Activated T-cell treated with anti-CD3 and anti-CD28 coated beads, Interleukin-2, amount 50 U/mL, for 4 hours (primary cell): ENCODE results near the gene RAPGEF4. TPM values are rescaled to one million over a fixed set of nuclear protein-coding genes. Genes with fewer than 3 reads are reported as not detected.

Source experiments
- ATAC-seq, 2 donors: fragments of 200-7000 bp; cut with Tn5 transposase; one replicate each; pipeline ENCODE4 v1.10.0; 2021
- DNase-seq: peaks from one replicate; pipeline ENCODE4 v3.0.0-alpha.2; 2020
- H3K27me3 Mint-ChIP-seq: one replicate; pipeline ENCODE4 v1.8.0; 2021; ENCODE audit warnings: low read depth, mixed read lengths
- H3K36me3 Mint-ChIP-seq: one replicate; pipeline ENCODE4 v1.8.0; 2022; ENCODE audit warnings: mixed read lengths; ENCODE audit not compliant: insufficient read depth
- H3K4me1 Mint-ChIP-seq: one replicate; pipeline ENCODE4 v1.8.0; 2021; ENCODE audit warnings: low read depth, mixed read lengths
- H3K4me3 Mint-ChIP-seq: one replicate; pipeline ENCODE4 v1.8.0; 2021; ENCODE audit warnings: mild to moderate bottlenecking, moderate library complexity, mixed read lengths
- H3K9me3 Mint-ChIP-seq: one replicate; pipeline ENCODE4 v1.8.0; 2021; ENCODE audit warnings: mixed read lengths
- total RNA-seq, 3 donors: library from RNA; stranded (reverse); gene quantifications; one replicate each; pipeline ENCODE4 v1.2.1, GENCODE V29; 2021

Gene RAPGEF4
- total RNA-seq, 3 donors from 2014 or later, result 0.20 to 0.47 (median 0.33) TPM

DNA sequence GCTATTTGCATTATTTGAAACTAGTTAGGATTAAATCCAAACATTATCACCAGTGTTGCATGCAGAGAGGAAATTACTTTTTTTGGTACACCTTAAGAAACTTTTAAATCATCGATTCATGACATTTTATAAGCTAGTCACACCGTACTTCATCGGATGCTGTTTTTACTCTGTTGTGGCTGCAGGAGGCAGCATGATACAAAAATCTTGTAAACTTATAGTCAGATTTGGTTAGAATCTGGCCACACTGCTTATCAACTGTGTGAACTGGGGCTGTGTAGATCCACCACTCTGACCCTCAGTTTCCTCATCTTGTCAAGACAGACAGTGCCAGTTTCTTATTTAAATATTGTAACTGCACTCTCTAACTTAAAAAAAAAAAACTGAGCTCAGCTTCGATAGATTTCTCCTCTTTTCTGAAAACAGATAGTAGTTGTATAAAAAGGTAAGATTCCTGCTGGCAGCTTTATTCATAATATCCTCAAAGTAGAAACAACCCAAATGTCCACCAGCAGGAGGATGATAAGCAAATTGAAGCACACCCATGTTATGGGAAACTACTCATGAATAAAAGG, 77.8 kb downstream of the RAPGEF4 start:
- H3K9me3 Mint-ChIP-seq, result no peaks in the 10 kb centered on the region
- DNase-seq, result no peak
- no peak for ATAC-seq
- no peaks in the 10 kb centered on the region for H3K4me1 Mint-ChIP-seq
- H3K4me3 Mint-ChIP-seq, result no peak overlapping the region
- H3K36me3 Mint-ChIP-seq, result no peaks in the 10 kb centered on the region
- no peaks in the 10 kb centered on the region for H3K27me3 Mint-ChIP-seq

DNA sequence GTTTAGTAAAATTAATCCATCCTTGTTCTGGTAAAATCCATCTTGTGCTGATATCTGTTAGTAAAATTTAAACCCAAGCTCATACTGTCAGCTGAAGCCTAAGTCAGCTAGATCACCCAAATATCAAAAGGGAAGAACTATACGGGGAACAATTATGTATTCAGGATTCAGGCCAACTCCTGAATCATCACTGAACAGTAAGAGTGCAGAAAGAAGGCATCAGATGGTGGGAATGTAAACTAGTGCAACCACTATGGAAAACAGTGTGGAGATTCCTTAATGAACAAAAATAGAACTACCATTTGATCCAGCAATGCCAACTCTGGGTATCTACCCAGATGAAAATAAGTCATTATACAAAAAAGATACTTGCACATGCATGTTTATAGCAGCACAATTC, 81.8 kb downstream of the RAPGEF4 start:
- ATAC-seq, result no peak
- no peak for DNase-seq
- H3K9me3 Mint-ChIP-seq, result no peaks in the 10 kb centered on the region
- no peak overlapping the region for H3K4me3 Mint-ChIP-seq
- peaks cover 4% of the 10 kb centered on the region for H3K27me3 Mint-ChIP-seq
- no peaks in the 10 kb centered on the region for H3K4me1 Mint-ChIP-seq
- no peaks in the 10 kb centered on the region for H3K36me3 Mint-ChIP-seq

DNA sequence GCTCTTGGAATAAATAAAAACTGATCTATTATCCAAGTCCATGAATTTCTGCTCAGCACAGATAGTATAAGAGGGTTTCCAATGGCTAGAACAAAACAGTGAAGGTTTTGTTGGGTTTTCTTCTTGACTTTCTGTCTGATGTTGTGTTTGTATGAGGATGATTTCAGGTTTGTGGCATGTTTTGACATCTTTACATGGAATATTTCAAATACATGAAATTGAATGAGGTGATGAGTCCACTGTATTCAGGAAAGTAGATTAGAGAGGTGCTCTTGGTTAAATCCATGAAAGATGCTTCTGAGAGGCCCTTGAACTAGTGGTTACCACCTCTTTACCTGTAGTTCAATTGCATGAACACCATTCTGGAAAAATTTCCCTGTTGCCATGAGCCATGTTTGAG, 84.3 kb downstream of the RAPGEF4 start:
- H3K27me3 Mint-ChIP-seq, result peaks cover 4% of the 10 kb centered on the region
- no peaks in the 10 kb centered on the region for H3K36me3 Mint-ChIP-seq
- ATAC-seq (no peak), DNase-seq (no peak)
- no peaks in the 10 kb centered on the region for H3K9me3 Mint-ChIP-seq
- H3K4me3 Mint-ChIP-seq, result no peak overlapping the region
- no peaks in the 10 kb centered on the region for H3K4me1 Mint-ChIP-seq

GRCh38 chr2:172821370-172822338, 86.0 kb downstream of the RAPGEF4 start:
- no peaks in the 10 kb centered on the region for H3K4me1 Mint-ChIP-seq

DNA sequence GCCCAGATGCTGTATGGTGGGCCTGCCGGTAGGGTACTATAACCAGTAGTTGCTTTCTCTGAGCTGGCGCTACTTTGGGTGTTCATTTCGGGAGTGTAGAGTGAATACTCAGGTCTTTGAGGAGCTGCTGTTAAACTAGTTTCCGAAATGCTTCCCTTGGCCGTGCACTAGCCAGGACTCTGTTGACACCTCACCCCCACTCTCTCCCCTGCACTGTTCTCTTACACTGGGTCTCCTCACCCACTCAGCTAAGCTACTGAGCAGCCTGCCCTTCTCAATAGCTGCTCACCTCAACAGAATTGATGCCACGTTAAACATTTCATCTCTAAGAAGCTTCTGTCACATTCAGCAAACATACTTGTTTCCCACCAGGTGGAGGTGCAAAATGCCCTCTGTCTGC, 86.9 kb downstream of the RAPGEF4 start:
- no peaks in the 10 kb centered on the region for H3K36me3 Mint-ChIP-seq
- no peak for ATAC-seq
- peaks cover 6% of the 10 kb centered on the region for H3K27me3 Mint-ChIP-seq
- H3K4me3 Mint-ChIP-seq, result no peak overlapping the region
- no peak for DNase-seq
- H3K9me3 Mint-ChIP-seq, result no peaks in the 10 kb centered on the region
- no peaks in the 10 kb centered on the region for H3K4me1 Mint-ChIP-seq

More at GRCh38 chr2:172821370-172822338, 86.0 kb downstream of the RAPGEF4 start:
- peaks cover 6% of the 10 kb centered on the region for H3K27me3 Mint-ChIP-seq
- H3K9me3 Mint-ChIP-seq, result no peaks in the 10 kb centered on the region
- no peak for ATAC-seq
- DNase-seq, result no peak
- H3K4me3 Mint-ChIP-seq, result no peak overlapping the region
- H3K36me3 Mint-ChIP-seq, result no peaks in the 10 kb centered on the region

DNA sequence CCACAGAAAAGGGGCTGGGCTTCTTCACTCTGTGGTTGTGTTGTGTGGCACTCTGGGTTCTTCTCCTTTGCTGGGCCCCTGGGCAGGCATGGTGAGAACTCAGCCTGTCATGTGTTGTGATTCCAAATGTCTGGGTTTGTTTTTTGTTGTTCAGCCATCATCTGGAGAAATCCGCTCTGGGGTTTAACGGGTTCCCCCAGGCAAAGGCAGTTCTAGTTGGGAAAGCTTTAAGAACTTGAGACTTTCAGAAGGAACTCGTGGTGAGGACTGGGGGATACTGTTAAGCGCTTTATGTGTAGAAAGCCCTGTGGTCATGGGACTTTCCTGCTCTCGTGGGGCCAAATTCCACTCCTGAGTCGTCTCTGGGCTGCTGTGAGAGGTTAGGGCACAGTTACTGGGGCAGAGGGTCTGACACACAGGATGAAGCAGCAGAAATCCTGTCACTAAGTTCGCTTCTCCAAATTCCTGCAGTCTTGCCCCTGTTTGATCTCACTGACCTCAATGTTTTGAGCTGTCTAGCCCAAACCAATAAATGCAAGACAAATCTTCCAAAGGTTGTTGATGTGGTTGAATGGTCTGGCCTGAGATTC, 87.7 kb downstream of the RAPGEF4 start:
- no peak for DNase-seq
- ATAC-seq, result no peak
- Mint-ChIP-seq H3K36me3 (no peaks in the 10 kb centered on the region), H3K27me3 (peaks cover 6% of the 10 kb centered on the region), H3K9me3 (no peaks in the 10 kb centered on the region), H3K4me1 (no peaks in the 10 kb centered on the region), H3K4me3 (no peak overlapping the region)

GRCh38 chr2:172826522-172826921, 90.9 kb downstream of the RAPGEF4 start:
- no peak for DNase-seq
- ATAC-seq, result no peak
- no peaks in the 10 kb centered on the region for H3K9me3 Mint-ChIP-seq
- no peak overlapping the region for H3K4me3 Mint-ChIP-seq
- H3K4me1 Mint-ChIP-seq, result no peaks in the 10 kb centered on the region
- peaks cover 6% of the 10 kb centered on the region for H3K27me3 Mint-ChIP-seq
- H3K36me3 Mint-ChIP-seq, result no peaks in the 10 kb centered on the region

- Mint-ChIP-seq H3K9me3 (no peaks in the 10 kb centered on the region), H3K4me3 (no peak overlapping the region), H3K27me3 (peaks cover 2% of the 10 kb centered on the region), H3K4me1 (no peaks in the 10 kb centered on the region), H3K36me3 (no peaks in the 10 kb centered on the region)
- ATAC-seq, result no peak
- no peak for DNase-seq
Observed at GRCh38 chr2:172829229-172829628, 93.6 kb downstream of the RAPGEF4 start.

DNA sequence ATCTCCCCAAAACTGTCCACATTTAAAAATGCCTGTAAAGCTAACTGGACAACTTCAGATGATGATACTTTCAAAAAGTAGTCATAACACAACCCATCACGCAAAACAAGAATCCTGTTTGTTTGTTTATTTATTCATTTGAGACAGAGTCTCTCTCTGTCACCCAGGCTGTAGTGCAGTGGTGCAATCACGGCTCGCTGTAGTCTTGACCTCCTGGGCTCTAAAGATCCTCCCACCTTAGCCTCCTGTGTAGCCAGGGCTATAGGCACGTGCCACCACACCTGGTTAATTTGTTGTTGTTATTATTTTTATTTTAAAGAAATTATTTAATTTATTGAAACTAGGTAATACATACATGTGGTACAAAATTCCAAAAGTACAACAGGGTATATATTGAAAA, 94.8 kb downstream of the RAPGEF4 start:
- H3K4me3 Mint-ChIP-seq, result no peak overlapping the region
- H3K36me3 Mint-ChIP-seq, result no peaks in the 10 kb centered on the region
- H3K9me3 Mint-ChIP-seq, result no peaks in the 10 kb centered on the region
- H3K27me3 Mint-ChIP-seq, result peaks cover 2% of the 10 kb centered on the region
- DNase-seq (no peak), ATAC-seq (no peak)
- H3K4me1 Mint-ChIP-seq, result no peaks in the 10 kb centered on the region

DNA sequence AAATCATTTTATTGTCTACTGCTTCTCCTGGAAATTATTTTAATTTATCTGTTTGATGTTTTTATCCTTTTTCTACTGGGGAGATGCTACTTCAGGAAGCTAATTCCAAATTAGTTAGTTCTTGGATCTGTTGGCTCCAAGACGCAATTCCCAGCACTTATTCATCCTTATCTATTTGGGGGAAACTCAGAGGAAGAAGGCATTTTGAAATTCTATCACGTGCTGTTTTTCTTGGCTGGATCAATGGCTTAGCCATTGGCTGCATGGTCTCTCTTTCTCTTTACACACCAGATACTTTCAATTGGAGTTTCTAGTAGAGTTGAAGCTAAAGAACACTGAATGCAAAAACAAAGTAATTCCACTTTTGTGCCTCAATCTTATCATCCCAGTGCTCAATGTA, 98.3 kb downstream of the RAPGEF4 start:
- Mint-ChIP-seq H3K27me3 (peaks cover 3% of the 10 kb centered on the region), H3K9me3 (no peaks in the 10 kb centered on the region), H3K36me3 (no peaks in the 10 kb centered on the region), H3K4me3 (no peak overlapping the region), H3K4me1 (no peaks in the 10 kb centered on the region)
- no peak for ATAC-seq
- no peak for DNase-seq

GRCh38 chr2:172834881-172835280, 99.2 kb downstream of the RAPGEF4 start:
- no peak for ATAC-seq
- H3K4me3 Mint-ChIP-seq, result no peak overlapping the region

GRCh38 chr2:172836347-172836821, 100.7 kb downstream of the RAPGEF4 start:
- ATAC-seq (no peak), DNase-seq (no peak)
- Mint-ChIP-seq H3K4me1 (no peaks in the 10 kb centered on the region), H3K36me3 (no peaks in the 10 kb centered on the region), H3K27me3 (peaks cover 3% of the 10 kb centered on the region), H3K9me3 (no peaks in the 10 kb centered on the region), H3K4me3 (no peak overlapping the region)

More at GRCh38 chr2:172834881-172835280, 99.2 kb downstream of the RAPGEF4 start:
- Mint-ChIP-seq H3K9me3 (no peaks in the 10 kb centered on the region), H3K4me1 (no peaks in the 10 kb centered on the region), H3K36me3 (no peaks in the 10 kb centered on the region), H3K27me3 (peaks cover 3% of the 10 kb centered on the region)
- no peak for DNase-seq

DNA sequence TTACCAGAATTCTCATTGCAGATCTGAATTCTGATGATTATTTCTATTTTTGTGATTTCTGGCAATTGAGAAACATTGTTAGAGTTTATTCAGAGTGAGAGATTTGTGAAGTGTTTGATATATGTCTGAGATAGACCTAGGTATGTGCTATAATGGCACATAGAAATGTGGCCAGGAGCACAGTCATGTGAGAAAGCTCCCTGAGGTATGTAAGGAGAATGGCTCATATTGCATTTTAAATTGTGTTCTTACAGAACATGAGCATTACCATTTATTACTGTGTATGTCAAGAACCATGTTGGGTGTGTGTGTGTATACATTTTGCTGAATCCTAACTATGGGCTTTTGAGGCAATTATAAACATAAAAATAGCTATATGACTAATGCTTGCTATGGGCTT, 101.2 kb downstream of the RAPGEF4 start:
- Mint-ChIP-seq H3K9me3 (no peaks in the 10 kb centered on the region), H3K36me3 (no peaks in the 10 kb centered on the region), H3K4me1 (no peaks in the 10 kb centered on the region), H3K27me3 (peaks cover 3% of the 10 kb centered on the region), H3K4me3 (no peak overlapping the region)
- no peak for ATAC-seq
- DNase-seq, result no peak

GRCh38 chr2:172839446-172839845, 103.8 kb downstream of the RAPGEF4 start:
- H3K36me3 Mint-ChIP-seq, result no peaks in the 10 kb centered on the region
- H3K4me3 Mint-ChIP-seq, result no peak overlapping the region
- no peaks in the 10 kb centered on the region for H3K4me1 Mint-ChIP-seq
- no peak for ATAC-seq
- peaks cover 3% of the 10 kb centered on the region for H3K27me3 Mint-ChIP-seq
- DNase-seq, result no peak
- H3K9me3 Mint-ChIP-seq, result no peaks in the 10 kb centered on the region
